NCI-H82 treated with DMSO at 0.1 percent for 48 hours (cell line): ENCODE data around the gene EXT2.

Experiments
- DNase-seq: peaks from one replicate; lab custom pipeline; 2025; ENCODE audit not compliant: unreplicated experiment; lab: John Stamatoyannopoulos, UW

EXT2 gene

DNA sequence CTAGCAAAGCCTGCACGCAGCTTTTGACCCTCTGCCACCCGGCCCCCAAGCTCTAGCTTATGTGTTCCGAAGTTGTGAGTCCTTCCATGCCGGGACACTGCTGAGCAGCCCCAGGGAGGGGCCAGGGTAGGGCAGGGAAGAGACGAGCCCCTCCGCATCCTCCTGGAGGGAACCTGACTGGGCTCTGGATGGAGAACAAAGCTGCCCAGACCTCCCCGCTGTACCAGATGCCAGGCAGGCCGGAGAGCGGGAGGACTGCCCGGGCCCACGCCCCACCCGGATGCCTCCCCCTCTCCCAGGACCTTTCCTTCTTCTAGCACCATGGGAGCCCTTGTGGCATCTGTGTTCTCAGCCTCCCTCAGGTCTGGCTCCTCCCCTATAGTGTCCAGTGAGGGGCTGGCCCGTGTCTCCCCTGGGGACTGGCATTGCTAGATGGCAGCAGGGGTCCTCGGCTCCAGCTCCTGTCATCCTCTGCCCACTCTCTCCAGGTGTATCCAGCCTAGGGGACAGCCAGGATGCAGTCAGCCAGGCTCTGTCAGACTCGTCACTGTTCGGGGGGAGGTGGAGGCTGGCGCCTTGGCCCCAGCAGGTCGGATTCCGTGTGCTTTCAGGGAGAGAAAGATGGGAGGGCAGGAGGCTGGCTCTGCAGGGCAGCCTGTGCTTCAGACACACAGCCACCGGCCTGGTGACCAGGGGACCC is 168.4 kb downstream of the EXT2 start:
- no peak for DNase-seq

DNA sequence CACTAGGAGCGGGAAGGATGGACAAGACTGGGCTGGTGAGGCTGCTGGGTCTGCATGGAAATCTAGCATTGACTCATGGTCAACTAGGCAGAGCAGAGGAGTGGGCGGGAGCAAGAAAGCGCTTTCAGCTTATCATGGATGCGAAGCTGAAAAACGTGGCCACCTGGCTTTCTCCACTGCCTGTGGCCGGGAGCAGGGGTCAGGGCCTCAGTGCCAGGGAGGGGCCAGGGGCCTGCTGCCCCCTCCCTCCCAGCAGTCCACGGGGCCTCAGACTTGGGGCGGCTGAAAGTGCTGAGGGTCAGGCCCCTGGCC is 168.9 kb downstream of the EXT2 start:
- DNase-seq, result no peak

DNA sequence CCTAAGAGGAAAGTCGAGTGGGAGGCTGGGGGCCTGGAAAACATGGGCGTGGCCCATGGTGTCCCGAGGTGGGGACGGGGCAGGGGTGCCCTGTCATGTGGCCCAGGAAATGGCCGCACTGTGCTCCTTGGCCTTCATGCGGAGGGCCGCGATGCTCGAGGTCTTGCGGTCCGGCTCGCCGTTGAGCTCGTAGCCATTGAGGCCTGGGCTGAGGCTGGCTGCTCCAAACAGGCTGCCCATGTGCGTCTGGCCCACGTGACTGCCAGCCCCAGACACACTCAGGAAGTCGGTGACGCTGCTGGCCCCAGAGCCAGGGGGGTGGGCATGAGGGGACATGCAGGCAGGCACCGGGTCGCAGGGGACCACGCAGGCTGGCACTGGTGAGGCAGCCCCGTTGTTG is 169.3 kb downstream of the EXT2 start:
- no peak for DNase-seq

DNA sequence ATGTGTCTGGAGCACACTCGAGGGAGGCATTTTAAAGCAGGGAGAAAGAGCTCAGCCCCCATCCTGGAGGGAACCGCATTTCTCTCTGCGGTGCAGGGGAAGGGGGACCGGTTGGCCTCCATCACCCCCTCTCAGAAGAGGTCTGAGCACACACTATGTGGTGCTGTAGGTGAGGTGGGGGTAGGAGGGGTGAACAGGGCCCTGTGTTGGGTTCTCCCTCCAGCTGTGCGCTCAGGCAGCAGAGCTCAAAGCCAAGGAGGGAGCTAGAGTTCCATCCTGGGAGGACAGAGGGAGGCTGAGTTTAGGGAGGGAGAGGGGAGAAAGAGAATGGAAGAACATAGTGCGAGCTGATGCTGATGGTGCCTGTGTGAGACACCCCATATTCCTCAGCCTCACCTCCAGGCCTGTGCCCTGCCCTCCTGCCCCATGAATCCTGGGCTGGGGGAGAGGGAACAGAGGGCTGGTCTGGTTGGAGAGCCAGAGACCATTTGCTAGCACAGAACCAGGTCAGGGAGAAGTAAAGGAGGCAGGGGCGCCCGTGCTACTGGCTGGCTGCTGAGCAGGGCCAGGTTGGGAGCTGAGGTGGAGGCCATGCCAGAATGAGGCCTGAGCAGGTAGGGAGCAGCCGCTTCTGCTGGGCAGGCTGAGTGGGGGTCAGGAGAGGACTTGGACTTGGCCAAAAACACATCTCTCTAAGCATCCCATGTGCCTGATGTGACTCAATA is 170.7 kb downstream of the EXT2 start:
- DNase-seq, result no peak

DNA sequence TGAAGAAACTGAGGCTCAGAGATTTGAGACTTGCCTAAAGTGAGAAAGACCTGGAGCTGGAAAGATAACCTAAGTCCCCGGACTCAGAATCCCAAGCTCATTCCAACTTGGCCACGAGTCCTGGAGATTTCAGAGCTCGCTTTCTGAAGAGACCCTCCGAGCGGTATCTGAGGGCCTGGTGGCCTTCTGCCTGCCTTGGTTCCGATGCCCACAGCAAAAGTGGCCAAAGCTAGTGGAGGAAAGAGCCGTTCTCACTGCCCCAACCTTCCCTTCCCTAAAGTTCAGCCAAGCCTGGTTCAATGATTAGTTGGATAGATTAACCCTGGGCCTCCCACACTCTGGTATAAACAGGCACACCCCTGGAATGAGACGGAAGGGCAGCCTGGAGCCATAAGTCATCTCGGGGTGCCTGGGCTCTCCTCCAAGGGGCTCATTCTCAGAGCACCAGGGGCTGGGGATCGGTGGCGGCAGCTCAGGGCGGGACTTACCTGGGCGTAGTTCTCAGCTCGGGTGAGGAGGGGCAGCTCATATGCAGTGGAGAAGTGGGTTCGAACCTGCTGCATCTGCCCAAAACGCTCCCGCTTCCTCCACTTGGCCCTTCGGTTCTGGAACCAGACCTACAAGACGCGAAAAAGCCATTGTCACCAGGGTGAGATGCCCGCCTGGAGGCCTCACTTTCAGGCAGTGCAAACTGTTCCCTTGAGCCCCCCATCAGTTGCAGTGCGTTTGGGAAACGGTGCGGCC is 171.7 kb downstream of the EXT2 start:
- DNase-seq, result no peak

DNA sequence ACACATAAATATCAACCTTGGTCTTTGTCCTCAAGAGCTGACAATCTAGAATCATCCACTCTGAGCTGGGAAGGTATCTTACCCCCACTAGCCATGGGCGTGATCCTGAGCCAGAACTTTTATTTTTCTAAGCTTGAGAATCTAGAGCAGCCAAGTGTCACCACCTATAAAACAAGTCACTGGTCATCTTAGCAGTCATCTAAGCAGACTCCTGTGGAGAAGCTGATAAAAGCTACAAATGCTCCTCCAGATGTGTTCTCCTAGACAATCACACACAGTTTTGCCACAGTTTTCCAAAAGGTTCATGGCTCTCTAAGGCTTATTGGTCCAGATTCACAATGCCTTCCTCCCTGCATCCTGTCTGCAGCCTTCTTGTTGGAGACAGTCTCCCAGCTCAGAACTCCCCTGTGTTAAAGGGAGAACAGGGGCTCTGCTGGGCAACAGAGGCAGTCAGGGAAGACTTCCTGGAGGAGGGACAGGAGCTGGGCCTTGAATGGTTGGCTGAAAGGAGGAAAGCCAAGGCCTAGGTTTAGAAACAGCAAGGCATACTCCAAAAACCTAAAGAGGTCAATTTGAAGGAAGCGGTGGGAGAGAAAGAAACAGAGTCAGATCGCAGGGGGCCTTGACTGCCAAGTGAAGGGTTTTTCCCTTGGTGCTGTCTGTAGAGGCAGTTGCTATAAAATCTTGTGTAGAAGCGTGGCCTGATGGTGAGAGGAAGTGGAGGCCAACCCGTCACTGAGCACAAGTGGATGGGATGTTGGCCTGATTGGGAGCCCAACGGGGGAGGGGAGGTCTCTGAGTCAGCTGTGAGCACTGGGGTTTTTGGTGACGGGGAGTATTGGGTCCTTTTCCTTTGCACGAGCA is 172.5 kb downstream of the EXT2 start:
- DNase-seq, result no peak

DNA sequence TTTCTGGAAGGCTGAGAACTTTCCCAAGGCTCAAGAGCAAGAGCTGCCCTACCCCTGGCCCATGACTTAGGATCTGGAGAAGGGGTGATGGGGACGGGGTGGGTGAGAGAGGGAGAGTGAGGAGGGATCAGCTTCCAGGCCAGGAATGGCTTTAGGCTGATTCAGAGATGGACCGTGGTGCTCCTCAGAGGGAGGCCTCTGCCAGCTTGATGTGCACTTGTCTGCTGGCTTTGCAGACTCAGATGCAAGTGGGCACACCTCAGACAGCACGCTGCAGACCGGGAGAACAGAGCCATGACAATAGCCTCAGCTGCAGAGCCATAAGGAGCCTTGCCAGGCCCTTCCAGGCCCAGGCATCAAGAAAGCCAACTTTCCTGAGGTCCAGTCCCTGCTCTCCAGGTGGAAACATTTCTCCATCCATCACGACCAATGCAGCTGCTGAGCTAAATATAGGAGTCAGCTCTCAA is 173.2 kb downstream of the EXT2 start:
- DNase-seq, result no peak

DNA sequence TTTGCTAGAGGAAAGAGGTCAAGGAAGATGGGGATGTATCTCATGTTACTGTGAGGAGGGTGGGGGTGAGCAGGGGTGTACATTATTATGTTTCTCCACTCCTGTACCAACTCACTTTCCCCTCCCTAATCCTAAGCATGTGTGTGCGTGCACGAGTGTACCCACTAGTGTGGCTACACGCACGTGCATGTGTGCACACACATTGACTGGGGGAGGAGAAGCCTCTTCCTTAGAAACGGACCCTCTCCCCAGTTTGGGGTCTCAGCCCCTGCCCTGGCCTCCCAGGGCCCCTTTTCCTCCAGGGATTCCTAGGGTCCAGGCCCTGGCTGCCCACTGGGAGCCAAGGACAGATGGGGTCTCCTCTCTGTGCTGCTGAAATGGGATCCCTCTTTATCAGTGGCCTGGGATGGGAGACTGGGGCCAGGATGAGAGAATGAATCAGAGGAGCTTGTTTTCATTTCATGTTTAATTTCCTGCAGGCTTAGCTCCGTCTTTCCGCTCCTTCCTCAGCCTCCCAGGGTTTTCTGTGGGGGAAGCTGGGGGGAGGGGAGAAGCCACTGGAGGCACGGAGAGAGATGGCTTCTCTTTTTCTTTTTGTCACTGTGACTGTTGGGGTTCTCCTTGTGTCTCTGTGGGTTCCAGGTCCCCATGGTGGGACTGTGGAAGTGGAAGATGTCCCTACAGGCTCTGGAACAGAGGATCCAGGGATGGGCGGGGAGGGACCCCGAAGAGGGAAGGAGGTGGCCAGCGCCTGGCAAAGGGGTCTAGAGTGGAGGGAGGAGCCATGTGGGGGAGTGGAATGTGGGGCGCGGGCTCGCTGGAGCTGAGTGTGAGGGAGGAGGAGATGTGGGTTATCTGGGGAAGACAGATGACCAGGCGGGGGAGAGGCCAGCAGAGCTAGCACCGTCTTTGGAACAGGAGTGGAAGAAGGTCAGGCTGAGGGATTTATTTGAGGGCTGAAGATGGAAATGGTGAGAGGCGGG is 174.2 kb downstream of the EXT2 start:
- DNase-seq, result no peak

DNA sequence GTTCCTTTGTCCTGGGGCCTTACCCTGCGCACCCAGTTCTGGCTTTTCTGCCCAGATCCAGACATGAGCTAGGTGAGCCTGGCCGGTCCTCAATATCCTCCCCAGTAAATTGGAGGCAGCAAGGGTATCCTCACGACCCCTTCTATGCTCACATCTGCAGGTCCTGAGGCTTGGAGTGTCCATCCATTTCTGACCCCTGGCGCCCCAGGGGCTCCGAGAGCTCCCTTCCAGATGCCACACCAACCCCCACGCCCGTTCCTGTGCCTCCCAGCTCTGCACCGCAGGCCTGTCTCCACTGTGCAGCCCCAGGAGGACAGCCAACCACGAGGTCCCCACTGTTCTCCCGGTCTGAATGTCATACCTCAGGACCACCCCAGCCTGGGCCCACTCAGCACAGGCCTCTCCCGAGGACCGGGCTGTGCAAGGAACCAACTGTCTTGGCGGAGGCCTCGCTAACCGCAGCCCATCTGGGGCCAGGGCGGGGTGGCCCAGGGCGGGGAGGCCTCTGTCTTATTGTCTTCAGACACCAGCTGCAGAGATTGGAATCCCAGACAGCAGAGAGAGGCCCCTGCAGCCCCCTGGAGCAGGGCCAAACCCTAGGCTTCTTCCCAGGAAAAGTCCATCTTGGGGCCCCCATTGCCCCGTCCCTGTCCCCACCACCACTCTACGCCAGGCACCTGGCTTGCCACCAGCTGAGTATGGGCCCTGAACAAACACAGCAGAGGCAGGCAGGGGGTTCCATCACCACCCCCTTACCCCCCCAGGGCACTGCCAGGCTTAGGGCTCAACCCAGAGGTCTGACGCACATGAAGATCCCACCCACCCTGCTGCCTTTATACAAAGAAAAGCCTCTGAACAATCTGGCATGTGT is 175.2 kb downstream of the EXT2 start:
- no peak for DNase-seq

DNA sequence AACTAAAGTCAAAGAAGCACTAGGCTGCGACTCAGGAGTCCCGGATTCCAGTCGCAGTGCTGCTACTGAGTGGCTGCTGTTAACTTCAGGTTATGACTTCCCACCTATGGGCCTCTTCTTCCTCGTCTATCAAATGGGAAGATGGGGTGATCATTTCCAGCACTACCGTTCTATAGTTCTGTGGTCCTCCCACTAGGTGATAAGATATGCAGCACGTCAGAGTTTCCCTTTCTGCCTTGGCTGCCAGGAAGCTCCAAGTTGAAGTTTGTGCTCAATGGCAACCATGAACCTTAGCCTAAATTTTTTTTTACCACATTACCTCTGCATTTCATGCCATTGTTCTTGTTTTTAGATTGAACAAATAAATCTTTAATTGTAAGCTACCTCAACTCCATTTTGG is 175.8 kb downstream of the EXT2 start:
- DNase-seq, result no peak

DNA sequence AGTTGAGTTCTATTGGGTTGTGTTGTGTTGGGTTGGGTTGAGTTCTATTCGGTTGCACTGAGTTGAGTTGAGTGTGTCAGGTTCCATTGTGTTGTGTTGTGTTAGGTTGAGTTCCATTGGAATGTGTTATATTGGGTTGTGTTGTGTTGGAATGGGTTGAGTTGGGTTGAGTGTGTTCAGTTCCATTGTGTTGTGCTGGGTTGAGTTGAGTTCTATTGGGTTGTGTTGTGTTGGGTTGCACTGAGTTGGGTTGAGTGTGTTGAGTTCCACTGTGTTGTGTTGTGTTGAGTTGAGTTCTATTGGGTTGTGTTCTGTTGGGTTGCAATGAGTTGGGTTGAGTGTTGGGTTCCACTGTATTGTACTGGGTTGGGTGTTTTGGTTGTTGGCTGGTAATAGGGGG is 178.9 kb downstream of the EXT2 start:
- DNase-seq, result no peak

DNA sequence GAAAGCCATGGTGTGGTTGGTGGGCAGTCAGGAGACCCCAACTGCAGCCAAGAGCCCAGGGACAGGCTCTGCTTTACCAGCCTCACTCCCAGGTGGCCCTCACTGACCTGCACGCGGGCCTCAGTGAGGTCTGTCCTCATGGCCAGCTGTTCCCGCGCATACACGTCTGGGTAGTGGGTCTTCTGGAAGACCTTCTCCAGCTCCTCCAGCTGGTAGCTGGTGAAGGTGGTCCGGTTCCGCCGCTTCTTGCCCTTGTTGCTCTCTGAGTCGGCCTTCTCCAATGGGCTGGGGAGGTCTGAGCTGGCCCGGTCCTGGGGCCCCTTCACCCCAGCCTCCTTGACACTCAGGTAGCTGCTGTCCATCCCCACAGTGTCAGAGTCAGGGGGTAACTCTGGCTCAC is 179.8 kb downstream of the EXT2 start:
- no peak for DNase-seq

DNA sequence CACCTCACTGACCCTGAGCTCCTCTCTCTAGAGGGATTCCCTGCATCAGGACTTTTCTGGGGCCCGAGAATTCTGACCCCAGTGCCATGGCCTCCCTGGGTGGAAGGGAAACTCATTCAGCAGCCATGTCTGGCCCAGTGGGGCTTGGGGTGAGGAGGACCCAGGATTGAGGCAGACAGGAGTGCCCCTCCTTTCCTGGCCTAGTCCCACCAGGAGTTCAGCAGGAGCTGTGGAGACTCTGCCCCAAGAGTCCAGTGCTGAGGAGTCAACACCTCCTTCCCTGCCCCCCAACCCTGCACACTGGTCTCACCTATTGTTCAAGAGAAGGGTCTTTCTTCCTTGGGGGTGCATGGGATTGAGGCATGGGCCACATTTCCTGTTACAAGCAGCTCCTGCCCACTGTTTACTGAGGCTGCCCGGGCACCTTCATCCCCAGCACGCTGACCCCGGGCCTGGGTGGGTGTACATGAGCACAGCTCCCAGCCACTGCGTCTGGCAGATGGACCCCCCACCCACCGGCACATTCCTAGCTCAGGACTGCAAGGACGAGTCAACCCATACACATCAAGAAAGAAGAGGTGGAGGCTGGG is 180.6 kb downstream of the EXT2 start:
- DNase-seq, result no peak

DNA sequence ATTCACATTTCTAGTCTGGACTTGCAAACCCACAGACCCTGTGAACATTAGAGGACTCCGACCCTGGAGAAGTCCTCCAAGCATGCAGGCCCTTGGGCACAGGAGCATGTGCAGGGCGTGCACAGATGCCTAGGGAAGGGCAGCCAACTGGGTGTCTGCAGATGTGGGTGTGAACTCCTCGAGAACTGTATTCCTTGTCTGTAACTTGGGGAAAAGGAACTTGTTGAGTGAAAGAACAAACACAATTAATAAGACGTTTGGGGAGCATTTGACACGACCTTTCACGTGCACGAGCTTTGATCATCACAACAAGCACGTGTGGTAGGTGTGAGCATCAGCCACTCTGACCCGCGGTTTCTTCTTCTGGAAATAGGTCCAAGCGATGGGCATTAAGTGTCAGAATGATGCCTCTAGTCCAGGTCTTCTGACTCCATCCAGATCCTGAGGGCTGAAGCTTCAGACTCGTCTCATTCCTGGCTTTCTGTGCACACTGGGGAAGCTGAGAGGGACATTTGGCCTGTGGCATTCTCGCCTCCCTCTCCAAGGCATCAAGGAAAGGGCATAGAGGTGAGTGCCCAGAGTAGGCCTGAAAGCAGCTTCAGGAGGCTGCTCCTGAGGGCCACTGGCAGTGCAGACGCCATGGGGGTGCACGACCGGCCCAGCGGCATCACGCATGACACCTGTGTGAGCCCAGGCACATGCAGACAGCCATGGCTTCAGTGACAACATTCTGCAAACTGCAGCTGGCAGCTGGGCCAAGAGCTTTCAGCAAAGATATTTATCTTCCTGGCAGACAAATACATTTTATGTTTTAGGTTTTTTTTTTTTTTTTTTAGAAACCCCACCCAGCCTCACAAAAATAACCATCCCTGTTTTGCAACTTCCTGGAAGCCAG is 182.0 kb downstream of the EXT2 start:
- no peak for DNase-seq

DNA sequence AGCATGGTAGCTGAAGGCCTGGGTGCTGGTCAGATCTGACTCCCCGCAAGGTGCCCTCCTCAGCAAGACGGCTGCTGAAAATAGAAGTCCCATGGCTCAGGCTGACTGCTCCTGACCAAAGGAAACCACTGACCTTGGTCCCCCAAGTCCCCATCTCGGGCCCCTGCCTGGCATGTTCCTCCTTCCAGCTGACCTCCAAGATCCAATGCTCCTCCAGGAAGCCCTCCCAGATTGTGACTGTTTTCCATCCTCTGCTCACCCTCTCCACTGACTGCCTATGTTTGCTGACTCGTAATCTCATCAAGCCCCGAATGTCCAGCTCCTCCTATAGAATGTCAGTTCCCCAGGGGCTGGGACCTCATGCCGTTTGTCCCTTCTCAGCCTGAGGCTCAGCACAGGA is 184.0 kb downstream of the EXT2 start:
- DNase-seq, result no peak

DNA sequence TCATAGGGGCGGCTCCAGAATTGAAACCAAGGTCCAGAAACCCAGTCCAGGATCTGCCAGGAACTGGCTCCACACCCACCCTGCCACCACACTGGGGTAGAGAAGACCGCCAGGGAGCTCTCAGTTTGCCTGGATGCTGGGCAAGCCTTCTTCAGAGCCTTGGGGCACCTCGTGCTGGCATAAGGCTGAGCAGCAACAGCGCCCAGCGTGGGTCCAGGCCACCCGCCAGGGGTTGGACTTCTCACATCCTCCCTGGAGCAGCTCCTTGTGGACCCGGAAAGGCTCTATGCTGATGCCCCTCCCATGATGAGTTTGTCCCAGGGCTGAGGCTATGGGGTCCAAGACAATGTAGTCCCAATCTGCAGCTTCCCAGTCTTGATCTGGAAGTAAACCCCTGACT is 184.8 kb downstream of the EXT2 start:
- no peak for DNase-seq

DNA sequence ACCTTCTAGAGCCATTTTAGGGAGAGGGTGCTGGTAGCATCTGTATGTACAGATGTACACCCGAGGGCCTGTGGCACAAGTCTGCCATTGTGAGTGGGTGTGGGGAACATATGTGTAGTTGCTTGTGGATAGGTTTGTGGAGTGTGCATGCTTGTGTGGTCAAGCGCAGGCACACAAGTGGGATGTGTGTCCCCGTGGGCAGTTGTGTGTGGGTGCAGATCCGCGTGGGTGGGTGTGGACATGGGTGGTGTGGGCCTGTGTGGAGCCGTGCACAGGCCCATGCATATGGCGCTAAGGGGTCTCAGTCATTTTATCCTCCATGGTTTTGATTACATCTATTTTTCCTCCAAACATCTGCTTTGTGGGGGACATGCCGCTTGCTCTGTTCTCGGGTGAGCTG is 185.7 kb downstream of the EXT2 start:
- no peak for DNase-seq

DNA sequence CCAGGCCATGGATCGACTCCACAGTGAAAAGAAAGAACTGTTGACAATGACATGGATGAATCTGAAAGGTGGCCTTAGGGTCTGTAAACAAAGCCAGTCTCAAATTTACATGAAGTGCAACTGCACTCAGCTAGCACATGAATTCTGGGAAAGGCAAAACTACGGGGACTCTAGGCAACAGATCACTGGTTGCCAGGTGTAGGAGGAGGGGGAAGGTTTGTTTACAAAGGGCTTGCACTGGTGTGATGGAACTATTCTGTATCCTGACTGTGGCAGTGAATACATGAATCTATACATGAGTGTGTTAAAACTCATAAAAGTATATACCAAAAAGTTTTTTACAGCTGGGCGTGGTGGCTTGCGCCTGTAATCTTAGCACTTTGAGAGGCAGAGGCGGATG is 187.1 kb downstream of the EXT2 start:
- no peak for DNase-seq
